Activated gamma-delta T cell (primary cell): ENCODE data around the gene RPH3AL.
"Not testable (repeated sequence)": the region's sequence is repeated elsewhere in the genome, so short reads cannot be mapped to it uniquely, and the experiment has no call there.

Source experiments
- DNase-seq: peaks from one replicate; lab custom pipeline; 2025; lab: John Stamatoyannopoulos, UW

Gene RPH3AL

GRCh38 chr17:319266-319665 lies 33.3 kb downstream of the RPH3AL start:
- DNase-seq, result no peak

DNA sequence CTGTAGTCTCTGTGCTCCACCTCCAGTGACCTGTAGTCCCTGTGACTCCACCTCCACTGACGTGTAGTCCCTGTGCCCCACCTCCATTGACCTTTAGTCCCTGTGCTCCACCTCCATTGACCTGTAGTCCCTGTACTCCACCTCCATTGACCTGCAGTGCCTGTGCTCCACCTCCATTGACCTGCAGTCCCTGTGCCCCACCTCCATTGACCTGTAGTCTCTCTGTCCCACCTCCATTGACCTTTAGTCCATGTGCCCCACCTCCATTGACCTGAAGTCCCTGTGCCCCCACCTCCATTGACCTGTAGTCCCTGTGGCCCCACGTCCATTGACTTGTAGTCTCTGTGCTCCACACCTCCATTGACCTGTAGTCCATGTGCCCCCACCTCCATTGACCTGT lies 35.5 kb downstream of the RPH3AL start:
- not testable (repeated sequence) for DNase-seq

- not testable (repeated sequence) for DNase-seq
Measured at GRCh38 chr17:315399-315798, 37.2 kb downstream of the RPH3AL start.

- DNase-seq, result not testable (repeated sequence)
Measured at GRCh38 chr17:314614-314944, 38.0 kb downstream of the RPH3AL start.

- no peak for DNase-seq
Measured at GRCh38 chr17:313911-314613, 38.5 kb downstream of the RPH3AL start.

DNA sequence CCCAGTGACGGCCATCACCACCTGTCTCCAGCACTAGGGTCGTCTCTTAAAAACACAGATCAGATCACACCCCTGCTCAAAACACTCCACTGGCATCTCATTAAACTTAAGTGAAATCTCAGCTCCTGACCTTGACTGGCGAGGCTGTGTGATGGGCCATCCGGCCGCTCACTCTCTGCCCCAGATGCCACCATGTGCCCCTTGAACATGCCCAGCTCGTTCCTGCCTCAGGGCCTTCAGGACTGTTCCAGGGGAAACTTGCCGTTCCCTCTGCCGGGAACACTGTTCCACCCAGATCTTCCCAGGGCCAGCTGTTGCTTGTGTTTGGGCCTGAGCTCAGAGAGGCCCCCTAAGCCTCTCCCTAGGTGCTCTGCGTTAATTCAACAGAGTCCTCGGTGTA lies 39.4 kb downstream of the RPH3AL start:
- no peak for DNase-seq

GRCh38 chr17:312476-313148 lies 40.0 kb downstream of the RPH3AL start:
- DNase-seq, result no peak

DNA sequence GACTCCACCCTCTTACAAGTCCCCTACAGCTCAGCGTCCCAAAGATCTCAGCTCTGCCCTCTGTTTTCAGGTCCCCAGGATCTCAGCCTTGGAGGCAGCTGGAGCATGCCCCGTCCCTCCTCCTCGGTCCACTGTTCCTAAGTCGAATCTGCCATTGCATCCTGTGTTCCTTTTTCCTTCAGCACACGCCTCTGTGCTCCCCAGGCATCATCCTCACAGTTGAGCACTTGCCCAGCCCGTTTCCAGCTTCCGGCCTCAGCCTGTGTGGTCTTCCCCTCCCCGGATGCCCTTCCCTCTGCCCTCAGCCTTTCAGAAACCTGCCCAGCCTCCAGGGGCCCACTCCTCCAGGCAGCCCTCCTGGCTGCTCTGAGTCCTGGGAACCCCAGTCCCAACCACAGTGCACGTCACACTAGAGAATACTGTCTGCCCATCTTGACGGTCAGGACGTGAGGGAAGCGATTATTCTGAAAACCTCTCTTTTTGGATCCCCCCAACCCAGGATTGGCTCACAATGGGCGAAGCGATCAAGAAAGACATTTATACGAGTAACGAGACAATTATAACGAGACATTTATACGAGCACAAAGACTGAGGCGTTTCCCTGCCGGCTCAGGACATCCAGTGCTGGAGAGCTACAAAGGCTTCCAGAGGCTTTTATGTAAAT lies 41.4 kb downstream of the RPH3AL start:
- DNase-seq, result no peak

- no peak for DNase-seq
Measured at GRCh38 chr17:310111-311010, 42.2 kb downstream of the RPH3AL start.

DNA sequence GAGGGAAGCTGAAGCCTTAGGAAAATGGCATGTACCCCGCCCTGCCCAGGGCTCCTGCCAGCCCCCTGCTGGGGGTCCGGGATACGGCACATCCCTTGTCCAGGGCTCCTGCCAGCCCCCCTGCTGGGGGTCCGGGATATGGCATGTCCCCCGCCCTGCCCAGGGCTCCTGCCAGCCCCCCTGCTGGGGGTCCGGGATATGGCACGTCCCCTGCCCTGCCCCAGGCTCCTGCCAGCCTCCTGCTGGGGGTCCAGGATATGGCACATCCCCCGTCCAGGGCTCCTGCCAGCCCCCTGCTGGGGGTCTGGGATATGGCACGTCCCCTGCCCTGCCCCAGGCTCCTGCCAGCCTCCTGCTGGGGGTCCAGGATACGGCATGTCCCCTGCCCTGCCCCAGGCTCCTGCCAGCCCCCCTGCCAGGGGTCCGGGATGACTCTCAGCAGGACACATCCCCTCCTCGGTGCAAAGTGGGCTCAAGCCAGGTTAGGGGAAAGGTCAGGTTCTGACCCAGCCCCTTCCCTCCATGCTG lies 43.2 kb downstream of the RPH3AL start:
- no peak for DNase-seq

- no peak for DNase-seq
Measured at GRCh38 chr17:307741-308507, 44.7 kb downstream of the RPH3AL start.

DNA sequence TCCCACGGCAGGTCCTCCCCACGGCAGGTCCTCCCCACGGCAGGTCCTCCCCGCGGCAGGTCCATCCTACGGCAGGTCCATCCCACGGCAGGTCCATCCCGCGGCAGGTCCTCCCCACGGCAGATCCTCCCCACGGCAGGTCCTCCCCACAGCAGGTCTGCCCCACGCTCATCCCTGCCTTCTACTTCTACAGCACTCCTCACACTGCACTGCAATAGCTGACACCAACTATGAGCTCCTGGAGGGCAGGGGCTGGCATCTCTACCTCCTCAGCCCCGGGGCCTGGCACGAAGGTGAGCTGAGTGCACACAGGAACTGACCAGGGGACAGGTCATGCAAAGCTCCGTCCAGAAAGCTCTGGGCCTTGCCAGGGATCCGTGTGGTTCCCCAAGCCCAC lies 45.3 kb downstream of the RPH3AL start:
- no peak for DNase-seq

GRCh38 chr17:306536-307294 lies 45.9 kb downstream of the RPH3AL start:
- DNase-seq, result no peak

DNA sequence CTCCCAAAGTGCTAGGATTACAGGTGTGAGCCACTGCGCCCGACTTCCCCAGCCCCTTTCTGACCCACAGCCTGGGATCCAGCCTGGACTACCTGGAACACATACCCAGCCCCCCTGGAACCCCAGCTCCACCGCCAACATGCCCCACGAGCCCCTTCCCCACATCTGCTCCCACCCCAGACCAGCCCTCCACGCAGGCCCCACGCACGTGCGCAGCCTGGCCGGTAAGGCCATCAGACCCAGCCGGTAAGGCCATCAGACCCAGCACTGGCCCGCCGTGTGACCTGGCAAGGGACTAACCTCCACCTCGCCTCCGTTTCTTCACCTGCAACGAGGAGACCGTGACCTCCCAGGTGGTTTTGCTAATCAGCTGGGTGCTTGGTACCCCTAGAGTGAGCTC lies 46.5 kb downstream of the RPH3AL start:
- no peak for DNase-seq

DNA sequence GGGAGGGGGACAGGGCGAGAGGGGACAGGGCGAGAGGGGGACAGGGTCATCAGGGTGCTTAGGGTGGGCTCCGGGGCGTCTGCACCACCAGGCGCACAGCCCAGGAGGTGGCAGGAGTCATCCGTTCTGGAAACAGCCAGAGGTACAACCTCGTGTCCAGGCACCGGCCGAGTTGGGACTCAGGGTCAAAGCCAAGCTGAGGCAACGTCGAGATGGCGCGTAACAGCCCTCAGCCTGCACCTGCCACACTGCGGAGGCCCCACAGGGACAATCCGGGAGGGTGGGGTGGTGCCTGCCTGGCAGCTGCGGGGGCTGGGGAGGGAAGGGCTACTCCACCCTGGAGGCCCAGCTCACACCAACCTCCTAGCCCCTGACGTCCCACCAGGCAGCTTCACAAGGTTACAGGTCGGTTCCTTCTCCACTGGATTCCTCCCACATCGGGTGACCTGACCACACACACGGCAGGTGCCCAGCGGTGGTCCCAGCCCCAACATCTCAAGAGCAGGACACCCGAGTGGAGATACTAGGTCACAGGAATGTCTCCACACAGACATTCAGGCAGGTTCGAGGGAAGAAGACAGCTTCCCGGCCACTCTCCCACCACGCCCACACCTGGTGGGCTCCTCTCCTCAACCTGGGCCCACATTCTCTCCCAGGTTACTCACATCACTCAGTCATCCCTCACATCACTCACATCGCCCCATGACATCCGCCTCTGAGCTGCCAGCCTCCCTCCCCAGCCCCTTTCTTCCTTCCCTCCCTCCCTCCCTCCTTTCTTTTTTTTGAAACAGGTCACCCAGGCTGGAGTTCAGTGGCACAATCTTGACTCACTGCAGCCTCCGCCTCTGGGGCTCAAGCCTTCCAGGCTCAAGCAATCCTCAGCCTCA lies 47.3 kb downstream of the RPH3AL start:
- no peak for DNase-seq

DNA sequence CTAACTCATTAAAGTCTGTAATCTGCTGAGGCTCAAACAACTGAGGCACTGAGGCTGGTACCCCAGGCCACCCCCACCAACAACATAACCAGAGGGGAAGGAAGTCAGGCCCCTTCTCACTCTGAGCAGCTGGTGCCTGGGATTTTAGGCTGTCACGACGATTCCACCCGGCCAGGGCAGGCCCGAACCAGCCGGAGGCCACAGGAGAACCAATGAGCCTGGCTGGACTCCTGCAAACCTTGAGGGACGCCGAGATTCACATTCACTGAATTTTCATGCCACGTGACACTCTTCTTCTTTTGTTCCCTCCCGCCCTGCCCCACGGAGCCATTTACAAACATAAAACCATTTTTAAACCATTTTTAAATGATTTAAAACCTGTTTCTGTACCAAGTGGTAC lies 48.1 kb downstream of the RPH3AL start:
- no peak for DNase-seq

DNA sequence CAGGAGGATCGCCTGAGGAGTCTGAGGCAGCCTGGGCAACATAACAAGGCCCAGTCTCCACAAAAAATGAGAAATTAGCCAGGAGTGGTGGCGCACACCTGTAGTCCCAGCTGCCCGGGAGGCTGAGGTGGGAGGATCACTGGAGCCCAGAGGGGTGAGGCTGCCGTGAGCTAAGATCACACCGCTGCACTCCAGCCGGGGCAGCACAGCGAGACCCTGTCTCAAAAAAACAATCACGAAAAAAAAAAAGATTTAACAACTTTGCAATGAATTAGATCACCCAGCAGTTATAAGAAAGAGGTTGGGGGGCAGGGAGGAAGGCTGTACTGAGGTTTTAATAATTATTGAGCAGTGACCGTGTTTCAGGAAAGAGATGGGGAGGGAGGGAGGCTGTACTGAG lies 49.4 kb downstream of the RPH3AL start:
- DNase-seq, result no peak

DNA sequence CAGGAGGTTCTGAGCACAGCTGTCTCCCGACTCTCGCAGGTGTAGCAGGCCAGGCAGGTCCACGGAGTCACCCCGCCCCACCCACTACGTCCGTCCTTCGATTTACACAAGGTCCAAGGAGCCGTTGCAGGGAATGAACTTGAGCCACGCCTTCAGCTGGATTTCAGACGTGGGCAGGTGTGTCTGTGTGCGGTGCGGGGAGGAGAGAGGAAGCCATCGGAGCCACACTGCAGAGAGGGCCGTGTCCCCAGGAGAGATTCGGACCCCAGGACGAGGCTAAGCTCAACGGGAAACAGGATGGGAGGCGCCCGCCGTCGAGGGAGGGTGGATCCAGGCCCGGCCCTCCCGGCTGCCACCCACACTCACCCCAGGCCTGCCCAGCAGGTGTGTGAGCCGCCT lies 50.3 kb downstream of the RPH3AL start:
- DNase-seq, result no peak

- DNase-seq, result no peak
Measured at GRCh38 chr17:301681-302299, 50.8 kb downstream of the RPH3AL start.
